Large intestine (tissue), 3 donors: ENCODE data around the gene RHOBTB3. TPM values are rescaled to one million over a fixed set of nuclear protein-coding genes. Genes with fewer than 3 reads are reported as not detected.

Experiments
- DNase-seq, 2 donors: peaks; one replicate each; pipeline versions ENCODE4 v3.0.0 to v3.0.0-alpha.2; 2013
- H3K27ac ChIP-seq: one replicate; pipeline ENCODE4 v1.5.1; 2013; ENCODE audit warnings: low read length
- H3K27me3 ChIP-seq: 2 replicates; pipeline ENCODE4 v1.6.1; 2013; ENCODE audit warnings: low read length; ENCODE audit not compliant: control insufficient read depth, insufficient read depth
- H3K36me3 ChIP-seq: 2 replicates; pipeline ENCODE4 v1.6.1; 2013; ENCODE audit warnings: low read length; ENCODE audit not compliant: control insufficient read depth, insufficient read depth
- H3K4me1 ChIP-seq: one replicate; pipeline ENCODE4 v1.6.1; 2013; ENCODE audit warnings: low read length; ENCODE audit not compliant: control insufficient read depth, insufficient read depth
- H3K4me3 ChIP-seq: one replicate; pipeline ENCODE4 v1.5.1; 2013; ENCODE audit warnings: low read length
- H3K9me3 ChIP-seq: one replicate; pipeline ENCODE4 v1.6.1; 2013; ENCODE audit warnings: mild to moderate bottlenecking, low read depth, low read length, moderate library complexity; ENCODE audit not compliant: control insufficient read depth
- WGBS: methylation state at CpG from one replicate; pipeline ENCODE4 v1.1.5; 2013; ENCODE audit warnings: low lambda C conversion rate; ENCODE audit not compliant: insufficient coverage; 5-methylcytosine and 5-hydroxymethylcytosine counted together
- polyA plus RNA-seq: library from polyadenylated mRNA; unstranded; fragments of 120-200 nt; gene quantifications from one replicate; pipeline ENCODE4 v1.2.1, GENCODE V29; 2013

Gene RHOBTB3
- polyA plus RNA-seq, 1 donor, result 47.5 TPM

GRCh38 chr5:95746722-95747679, 15.9 kb downstream of the RHOBTB3 start:
- H3K36me3 ChIP-seq, result peaks cover 43% of the 10 kb centered on the region
- no peaks in the 10 kb centered on the region for H3K4me1 ChIP-seq
- no peaks in the 10 kb centered on the region for H3K27me3 ChIP-seq
- 80% methylated on average over 1 of the region's 8 CpGs for WGBS
- H3K9me3 ChIP-seq, result no peaks in the 10 kb centered on the region
- no peak overlapping the region for H3K4me3 ChIP-seq
- no peak overlapping the region for H3K27ac ChIP-seq
- DNase-seq, result no peak

GRCh38 chr5:95748133-95748532, 17.0 kb downstream of the RHOBTB3 start:
- no peaks in the 10 kb centered on the region for H3K9me3 ChIP-seq
- WGBS, result 100% methylated on average over 1 of the region's 2 CpGs
- H3K4me3 ChIP-seq, result no peak overlapping the region
- H3K27ac ChIP-seq, result no peak overlapping the region
- no peaks in the 10 kb centered on the region for H3K27me3 ChIP-seq
- no peaks in the 10 kb centered on the region for H3K4me1 ChIP-seq
- no peak for DNase-seq
- peaks cover 47% of the 10 kb centered on the region for H3K36me3 ChIP-seq

GRCh38 chr5:95754545-95754944, 23.4 kb downstream of the RHOBTB3 start:
- Histone ChIP-seq H3K27ac (no peak overlapping the region), H3K4me1 (peaks cover 13% of the 10 kb centered on the region), H3K27me3 (no peaks in the 10 kb centered on the region), H3K4me3 (no peak overlapping the region), H3K36me3 (peaks cover 33% of the 10 kb centered on the region), H3K9me3 (no peaks in the 10 kb centered on the region)
- 100% methylated on average over 2 of the region's 2 CpGs for WGBS
- DNase-seq, result no peak

- no peak overlapping the region for H3K4me3 ChIP-seq
- WGBS, result 21% methylated on average over 2 of the region's 10 CpGs
- peak; percentile 41 to 66 for DNase-seq
Measured at GRCh38 chr5:95759005-95759404, 27.9 kb downstream of the RHOBTB3 start.

GRCh38 chr5:95759634-95760033, 28.5 kb downstream of the RHOBTB3 start:
- no peak overlapping the region for H3K4me3 ChIP-seq
- peaks cover 23% of the 10 kb centered on the region for H3K4me1 ChIP-seq
- H3K27me3 ChIP-seq, result no peaks in the 10 kb centered on the region
- WGBS, result no CpG with 5 or more reads among the region's 2 CpGs
- no peaks in the 10 kb centered on the region for H3K9me3 ChIP-seq
- peak overlapping the region; percentile 26 for H3K27ac ChIP-seq
- peak; percentile 23 to 64 for DNase-seq
- H3K36me3 ChIP-seq, result peaks cover 25% of the 10 kb centered on the region

More at GRCh38 chr5:95759005-95759404, 27.9 kb downstream of the RHOBTB3 start:
- Histone ChIP-seq H3K36me3 (peaks cover 23% of the 10 kb centered on the region), H3K4me1 (peaks cover 23% of the 10 kb centered on the region), H3K27me3 (no peaks in the 10 kb centered on the region), H3K27ac (peak overlapping the region; percentile 56), H3K9me3 (no peaks in the 10 kb centered on the region)

GRCh38 chr5:95760273-95761191, 29.4 kb downstream of the RHOBTB3 start:
- H3K36me3 ChIP-seq, result peaks cover 26% of the 10 kb centered on the region
- no peaks in the 10 kb centered on the region for H3K9me3 ChIP-seq
- H3K4me3 ChIP-seq, result no peak overlapping the region
- no peaks in the 10 kb centered on the region for H3K27me3 ChIP-seq
- H3K27ac ChIP-seq, result peak overlapping the region; percentile 26
- H3K4me1 ChIP-seq, result peaks cover 23% of the 10 kb centered on the region
- WGBS, result no CpG with 5 or more reads among the region's 3 CpGs
- DNase-seq, result peak; percentile 12 to 52

GRCh38 chr5:95761771-95762651, 30.9 kb downstream of the RHOBTB3 start:
- H3K9me3 ChIP-seq, result no peaks in the 10 kb centered on the region
- peaks cover 23% of the 10 kb centered on the region for H3K4me1 ChIP-seq
- DNase-seq, result no peak
- H3K36me3 ChIP-seq, result peaks cover 26% of the 10 kb centered on the region
- H3K27me3 ChIP-seq, result no peaks in the 10 kb centered on the region
- H3K27ac ChIP-seq, result no peak overlapping the region
- WGBS, result no CpG with 5 or more reads among the region's 1 CpG
- no peak overlapping the region for H3K4me3 ChIP-seq

GRCh38 chr5:95762652-95763041, 31.5 kb downstream of the RHOBTB3 start:
- H3K27me3 ChIP-seq, result no peaks in the 10 kb centered on the region
- peaks cover 23% of the 10 kb centered on the region for H3K4me1 ChIP-seq
- no peak overlapping the region for H3K4me3 ChIP-seq
- H3K36me3 ChIP-seq, result peaks cover 25% of the 10 kb centered on the region
- no peak overlapping the region for H3K27ac ChIP-seq
- no peaks in the 10 kb centered on the region for H3K9me3 ChIP-seq
- DNase-seq, result no peak
- WGBS, result 100% methylated on average over 1 of the region's 5 CpGs

- WGBS, result 84% methylated on average over 3 of the region's 6 CpGs
- Histone ChIP-seq H3K4me3 (no peak overlapping the region), H3K4me1 (peaks cover 15% of the 10 kb centered on the region), H3K27me3 (no peaks in the 10 kb centered on the region), H3K27ac (no peak overlapping the region), H3K9me3 (no peaks in the 10 kb centered on the region), H3K36me3 (peaks cover 27% of the 10 kb centered on the region)
- DNase-seq, result no peak
Measured at GRCh38 chr5:95763941-95764340, 32.8 kb downstream of the RHOBTB3 start.
